Endothelial cell of umbilical vein (primary cell): ENCODE measurements around the gene MYH3. TPM values are rescaled to one million over a fixed set of nuclear protein-coding genes. Genes with fewer than 3 reads are reported as not detected.

Source experiments
- BruUV-seq: library from RNA; stranded (reverse); fragments of 400-500 nt; replicated peaks from 2 replicates; lab custom pipeline; 2021; lab: Mats Ljungman, UMichigan
- CTCF ChIA-PET: fragments of 300-600, 350-600 bp; sonication (Branson Sonifier 250); formaldehyde crosslinking; loops from one replicate; lab custom pipeline; 2021; ENCODE audit warnings: antibody characterized with exemption, inconsistent platforms; lab: Charles Lee
- POLR2A ChIA-PET: fragments of 300-600, 350-600 bp; sonication (Branson Sonifier 250); formaldehyde crosslinking; loops from one replicate; lab custom pipeline; 2021; ENCODE audit warnings: antibody characterized with exemption, inconsistent platforms; lab: Charles Lee
- DNase-seq: peaks from one replicate; pipeline ENCODE4 v3.0.0-alpha.2; 2011; ENCODE audit warnings: low read depth, low spot score
- FAIRE-seq: peaks from 2 replicates; lab custom pipeline; 2011; peaks lifted over from hg19 to GRCh38; lab: Jason Lieb, UNC
- H2AFZ ChIP-seq: 2 replicates; pipeline ENCODE4 v1.6.0; 2012; ENCODE audit warnings: low read depth, low read length, control low read depth, inconsistent platforms
- H3K27ac ChIP-seq: 2 replicates; pipeline ENCODE4 v1.5.1; 2011; ENCODE audit warnings: low read depth, mild to moderate bottlenecking, control low read depth, low read length, moderate library complexity; ENCODE audit not compliant: insufficient read depth
- H3K27me3 ChIP-seq, 2 experiments: 2 replicates each; pipeline versions ENCODE4 v1.6.0 to v1.6.1; 2011; ENCODE audit warnings: low read length in 2 of 2, mixed read lengths in 1 of 2; ENCODE audit not compliant: control insufficient read depth in 2 of 2, insufficient read depth in 2 of 2
- H3K36me3 ChIP-seq, 2 experiments: 2 replicates in 1 of 2; 3 replicates in 1 of 2; pipeline ENCODE4 v1.5.1; 2011; ENCODE audit warnings: low read length in 2 of 2, mild to moderate bottlenecking in 1 of 2, moderate library complexity in 1 of 2; ENCODE audit not compliant: control insufficient read depth in 2 of 2, insufficient read depth in 2 of 2; ENCODE audit errors: extremely low read depth in 1 of 2
- H3K4me1 ChIP-seq: 3 replicates; pipeline ENCODE4 v1.5.1; 2011; ENCODE audit warnings: mild to moderate bottlenecking, low read length; ENCODE audit not compliant: control insufficient read depth, insufficient read depth; ENCODE audit errors: extremely low read depth
- H3K4me2 ChIP-seq: 2 replicates; pipeline ENCODE4 v1.6.1; 2011; ENCODE audit warnings: low read length, control low read depth, mixed read lengths; ENCODE audit not compliant: insufficient read depth
- H3K4me3 ChIP-seq, 3 experiments: fragments of 200-600 bp in 1 of 3; sonication (generic), shearing (Covaris generic) in 1 of 3; replicated peaks in 1 of 3; 2 replicates each; pipeline ENCODE4 v1.5.1; 2011 to 2016; ENCODE audit warnings: control low read depth in 3 of 3, low read length in 3 of 3, mild to moderate bottlenecking in 2 of 3, inconsistent platforms in 1 of 3, low read depth in 1 of 3, moderate library complexity in 1 of 3; ENCODE audit not compliant: insufficient read depth in 1 of 3
- H3K79me2 ChIP-seq: 2 replicates; pipeline ENCODE4 v1.6.0; 2012; ENCODE audit warnings: low read length, inconsistent platforms; ENCODE audit not compliant: control insufficient read depth, insufficient read depth
- H3K9ac ChIP-seq: replicated peaks from 2 replicates; pipeline ENCODE3; 2011; ENCODE audit warnings: low read length, control low read depth; ENCODE audit not compliant: insufficient read depth; ENCODE audit errors: extremely low read depth
- H3K9me1 ChIP-seq: replicated peaks from 3 replicates; pipeline ENCODE4 v1.6.0; 2011; ENCODE audit warnings: mild to moderate bottlenecking, low read length; ENCODE audit not compliant: control insufficient read depth, insufficient read depth; ENCODE audit errors: extremely low read depth
- H3K9me3 ChIP-seq: replicated peaks from 2 replicates; pipeline ENCODE4 v1.5.1; 2012; ENCODE audit warnings: low read length, inconsistent platforms; ENCODE audit not compliant: control insufficient read depth, insufficient read depth
- H4K20me1 ChIP-seq: replicated peaks from 2 replicates; pipeline ENCODE3; 2011; ENCODE audit warnings: mild to moderate bottlenecking, low read length; ENCODE audit not compliant: control insufficient read depth, insufficient read depth; ENCODE audit errors: extremely low read depth
- CTCF ChIP-seq, 2 donors: IDR thresholded peaks; 1 replicate in 1 of 2; 2 replicates in 1 of 2; pipeline ENCODE4 v1.5.1; 2011; ENCODE audit warnings: low read length in 2 of 2, mild to moderate bottlenecking in 2 of 2, moderate library complexity in 2 of 2, control low read depth in 1 of 2, inconsistent platforms in 1 of 2, low read depth in 1 of 2; ENCODE audit not compliant: insufficient read depth in 1 of 2; ENCODE audit errors: extremely low read depth in 1 of 2
- EZH2 ChIP-seq: IDR thresholded peaks from 2 replicates; pipeline ENCODE4 v1.6.1; 2012; ENCODE audit warnings: borderline replicate concordance, low read depth, mild to moderate bottlenecking, moderate library complexity, low read length, inconsistent platforms; ENCODE audit not compliant: severe bottlenecking
- FOS ChIP-seq: IDR thresholded peaks from 2 replicates; pipeline ENCODE4 v1.6.1; 2011; ENCODE audit warnings: mild to moderate bottlenecking, low read length, moderate library complexity, borderline replicate concordance; ENCODE audit not compliant: insufficient read depth
- GATA2 ChIP-seq: IDR thresholded peaks from 2 replicates; pipeline ENCODE4 v1.7.0; 2011; ENCODE audit warnings: low read depth, mild to moderate bottlenecking, moderate library complexity, mixed read lengths, low read length; ENCODE audit not compliant: insufficient read length, insufficient read depth
- JUN ChIP-seq: IDR thresholded peaks from 2 replicates; pipeline ENCODE4 v1.6.1; 2011; ENCODE audit warnings: borderline replicate concordance, low read depth; ENCODE audit not compliant: insufficient read length, insufficient read depth
- MYC ChIP-seq: IDR thresholded peaks from one replicate; pipeline ENCODE4 v1.6.1; 2011; ENCODE audit warnings: mild to moderate bottlenecking, low read depth, low read length
- POLR2A ChIP-seq: IDR thresholded peaks from 2 replicates; pipeline ENCODE4 v1.6.1; 2012; ENCODE audit warnings: low read depth, mild to moderate bottlenecking, control low read depth, low read length
- POLR2AphosphoS5 ChIP-seq: IDR thresholded peaks from 2 replicates; pipeline ENCODE4 v1.6.1; 2012; ENCODE audit warnings: low read depth, mild to moderate bottlenecking, control low read depth, low read length, moderate library complexity; ENCODE audit not compliant: insufficient read depth
- dilution Hi-C: fragments of 300-500 bp; cut with MboI; formaldehyde crosslinking; loops from one replicate; pipeline ENCODE4 v1.15.0; 2019; ENCODE audit warnings: low sequenced_read_pairs; ENCODE audit not compliant: extremely low pct_ligation_motif_present
- intact Hi-C: fragments of 100-400 bp; cut with micrococcal nuclease; formaldehyde crosslinking; loops from one replicate; pipeline ENCODE4 v1.10.0; 2022
- polyA plus RNA-seq, 4 experiments: library from polyadenylated mRNA; depleted of rRNA in 3 of 4; stranded (reverse) in 3 of 4; unstranded in 1 of 4; fragments of >200 nt; gene quantifications; 2 replicates each; pipeline versions ENCODE4 v1.2.1 to v1.2.3, GENCODE V29; 2011 to 2012; ENCODE audit warnings: missing spikeins in 1 of 4
- total RNA-seq: library from RNA; stranded (reverse); gene quantifications from 2 replicates; pipeline ENCODE4 v1.2.3, GENCODE V29; 2021
- TF ChIP-seq, protein P1 (sequence below): IDR thresholded peaks from 2 replicates; pipeline ENCODE4 v1.6.1; 2011; ENCODE audit not compliant: insufficient read depth, insufficient read length

MYH3 gene
- total and polyA plus RNA-seq, 2 donors (not counting 3 experiments of a cell fraction or from before 2014, with no cell fraction given): 0.65 to 0.73 TPM

- no peaks in the 10 kb centered on the region for H3K9me3 ChIP-seq
- no peaks in the 10 kb centered on the region for H3K27me3 ChIP-seq
- no TSS peak for BruUV-seq
- dilution Hi-C loops (no loop called here), intact Hi-C loops (no loop called here)
- TF ChIP-seq POLR2A (no peak), EZH2 (no peak), JUN (no peak)
- TF ChIP-seq, protein P1, sequence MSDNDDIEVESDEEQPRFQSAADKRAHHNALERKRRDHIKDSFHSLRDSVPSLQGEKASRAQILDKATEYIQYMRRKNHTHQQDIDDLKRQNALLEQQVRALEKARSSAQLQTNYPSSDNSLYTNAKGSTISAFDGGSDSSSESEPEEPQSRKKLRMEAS: no peak
- ChIA-PET CTCF (interaction anchor here (0.6 to 3.0 kb wide), 6 partner anchors 7 to 1329 kb away, joined by 3 to 17 read pairs (median 4); no protein-coding TSS in a partner anchor), POLR2A (no interaction called here)
- DNase-seq: no peak
- H4K20me1 ChIP-seq: no peaks in the 10 kb centered on the region
- no peak for FAIRE-seq
- H3K4me1 ChIP-seq: no peaks in the 10 kb centered on the region
- H3K79me2 ChIP-seq: no peaks in the 10 kb centered on the region
- H3K36me3 ChIP-seq: no peaks in the 10 kb centered on the region
- H3K4me2 ChIP-seq: no peak overlapping the region
- H3K27ac ChIP-seq: no peak overlapping the region
- no peaks in the 10 kb centered on the region for H3K9me1 ChIP-seq
- H2AFZ ChIP-seq: no peak overlapping the region
- no peak overlapping the region for H3K4me3 ChIP-seq
- H3K9ac ChIP-seq: no peak overlapping the region
Observed at GRCh38 chr17:10653987-10654386, 3.1 kb downstream of the MYH3 start.

DNA sequence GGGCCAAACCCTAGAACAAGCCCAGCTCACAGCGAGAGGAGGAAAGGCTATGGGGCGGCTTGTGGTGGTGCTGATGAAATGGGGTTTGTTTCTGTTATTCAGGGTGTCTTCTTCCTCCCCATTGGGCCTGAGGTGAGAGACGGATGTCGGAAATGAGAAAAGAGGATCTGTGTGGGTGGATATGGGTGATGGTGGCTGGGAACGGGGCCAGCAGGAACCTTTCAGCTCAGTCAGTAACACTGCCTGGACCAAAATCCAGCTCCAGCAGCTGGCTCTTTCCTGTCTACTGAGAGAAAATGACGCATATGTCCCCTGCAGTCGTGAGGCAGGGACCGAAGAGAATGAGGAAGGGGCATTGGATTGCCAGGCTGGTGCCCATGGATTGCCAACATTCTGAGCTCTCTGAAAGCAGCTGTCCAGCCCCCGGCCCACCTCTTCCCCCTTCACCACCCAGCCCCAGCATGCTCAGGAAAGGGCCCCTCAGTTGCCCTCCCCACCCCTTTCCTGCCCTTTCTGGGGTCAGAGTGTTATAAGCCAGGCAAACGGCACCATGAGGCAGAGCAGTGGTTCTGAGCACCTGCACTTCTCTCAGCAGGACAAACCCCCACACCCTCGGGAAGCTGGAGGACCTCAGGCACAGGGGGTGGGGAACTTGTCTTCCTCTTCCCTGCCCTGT, 4.0 kb downstream of the MYH3 start:
- ChIA-PET CTCF (interaction anchor here (0.9 to 1.2 kb wide), 3 partner anchors 11 to 31 kb away, joined by 3 to 6 read pairs (median 4); no protein-coding TSS in a partner anchor), POLR2A (no interaction called here)
- Histone ChIP-seq H3K36me3 (no peaks in the 10 kb centered on the region), H3K4me3 (no peak overlapping the region), H3K9me1 (no peaks in the 10 kb centered on the region), H4K20me1 (no peaks in the 10 kb centered on the region), H3K9ac (no peak overlapping the region), H3K27ac (no peak overlapping the region), H3K79me2 (no peaks in the 10 kb centered on the region), H3K4me1 (no peaks in the 10 kb centered on the region), H3K27me3 (no peaks in the 10 kb centered on the region), H3K9me3 (no peaks in the 10 kb centered on the region), H3K4me2 (no peak overlapping the region), H2AFZ (no peak overlapping the region)
- intact Hi-C loops: no loop called here
- no TSS peak for BruUV-seq
- FAIRE-seq (no peak), DNase-seq (no peak)
- TF ChIP-seq POLR2AphosphoS5 (no peak), JUN (no peak), EZH2 (no peak), GATA2 (no peak), CTCF (IDR thresholded peaks at IDR 0.05; ENCODE audit: extremely low read depth in 1 of 2, insufficient read depth in 1 of 2, low read depth in 1 of 2, low read length in 2 of 2) (no peak), POLR2A (no peak), FOS (no peak), MYC (no peak)
- TF ChIP-seq, protein P1: no peak
- dilution Hi-C loops: no loop called here
